ENCODE results near the gene ITGAD. TPM values are rescaled to one million over a fixed set of nuclear protein-coding genes. Genes with fewer than 3 reads are reported as not detected.

Gene ITGAD
- total and polyA plus RNA-seq, 2 of the 4 experiments (the other 2 are of a cell fraction) = not detected

- POLR2A ChIA-PET (ENCODE audit: unreplicated experiment) = interaction anchor here (0.6 kb wide), 1 partner anchor 12 kb away, joined by 14 read pairs; no protein-coding TSS in a partner anchor
Observed at GRCh38 chr16:31410082-31410481, 16.9 kb downstream of the ITGAD start.

More at GRCh38 chr16:31410082-31410481, 16.9 kb downstream of the ITGAD start:
- no peak overlapping the region for H3K4me3 ChIP-seq (ENCODE audit: insufficient read depth, low read depth, low read length)
- H2BK5ac ChIP-seq (ENCODE audit: low read depth, low read length, poor library complexity, severe bottlenecking) = no peak overlapping the region
- H3K27ac ChIP-seq (ENCODE audit: insufficient read depth, low read length) = no peak overlapping the region
- dilution Hi-C loops (cut with HindIII; ENCODE audit: low sequenced_read_pairs, unreplicated experiment) = no loop called here
- H2BK15ac ChIP-seq (ENCODE audit: low read depth, low read length) = no peak overlapping the region
- H3K27me3 ChIP-seq (ENCODE audit: control insufficient read depth, insufficient read depth, low read length) = peaks cover 15% of the 10 kb centered on the region
- peak overlapping the region; percentile 51 for H2AFZ ChIP-seq (replicated peaks; ENCODE audit: low read length, poor library complexity)
- H2BK120ac ChIP-seq (ENCODE audit: low read depth, low read length) = no peak overlapping the region
- H3K56ac ChIP-seq (ENCODE audit: extremely low read depth, insufficient read depth, low read length) = no peak overlapping the region
- H3K18ac ChIP-seq (ENCODE audit: low read depth, low read length) = no peak overlapping the region
- H3K4ac ChIP-seq (ENCODE audit: low read depth, low read length) = no peak overlapping the region
- no peak overlapping the region for H2AK5ac ChIP-seq (ENCODE audit: low read depth, low read length)
- H3K14ac ChIP-seq (replicated peaks; ENCODE audit: low read depth, low read length) = no peak overlapping the region
- WGBS, 2 experiments (ENCODE audit: extremely low coverage in 2 of 2, insufficient read length in 1 of 2) = 70% methylated on average over 4 of the region's 9 CpGs; no CpG with 5 or more reads in 1 of the 2 experiments
- H2BK20ac ChIP-seq (ENCODE audit: low read depth, low read length) = no peak overlapping the region
- no peak overlapping the region for H4K8ac ChIP-seq (ENCODE audit: low read depth in 2 of 2, low read length in 2 of 2)
- intact Hi-C loops (cut with micrococcal nuclease) = no loop called here
- no peak overlapping the region for H3K9ac ChIP-seq (ENCODE audit: low read depth, low read length)
- ATAC-seq (ENCODE audit: low read depth) = no peak
- H3K79me1 ChIP-seq (ENCODE audit: low read depth in 1 of 2, low read length in 2 of 2) = no peaks in the 10 kb centered on the region
- no TSS peak for BruUV-seq (replicated peaks)
- H3K9me3 ChIP-seq (ENCODE audit: control insufficient read depth, insufficient read depth, low read length) = no peaks in the 10 kb centered on the region
- H4K5ac ChIP-seq (ENCODE audit: low read depth, low read length) = no peak overlapping the region
- no peaks in the 10 kb centered on the region for H4K20me1 ChIP-seq (ENCODE audit: insufficient read depth, low read length)
- TF ChIP-seq RAD21 (IDR thresholded peaks at IDR 0.05; ENCODE audit: low read length) (no peak), FOS (IDR thresholded peaks at IDR 0.05; ENCODE audit: low read depth, low read length) (no peak), USF2 (IDR thresholded peaks at IDR 0.05; ENCODE audit: low read depth, low read length) (no peak), POLR2A (IDR thresholded peaks at IDR 0.05; ENCODE audit: low read depth, low read length) (no peak), CHD1 (IDR thresholded peaks at IDR 0.05; ENCODE audit: low read depth, low read length) (no peak), NFE2L2 (IDR thresholded peaks at IDR 0.05; ENCODE audit: low read depth, low read length) (no peak), MXI1 (IDR thresholded peaks at IDR 0.05; ENCODE audit: borderline replicate concordance, low read depth, low read length) (no peak), MAFK (IDR thresholded peaks at IDR 0.05; ENCODE audit: low read depth, low read length) (no peak), CEBPB (IDR thresholded peaks at IDR 0.05; ENCODE audit: low read depth, low read length) (no peak), BHLHE40 (IDR thresholded peaks at IDR 0.05; ENCODE audit: low read depth, low read length) (no peak), MAZ (IDR thresholded peaks at IDR 0.05; ENCODE audit: borderline replicate concordance, low read depth, low read length) (no peak), RFX5 (IDR thresholded peaks at IDR 0.05; ENCODE audit: low read depth, low read length) (no peak), SMC3 (IDR thresholded peaks at IDR 0.05; ENCODE audit: low read depth, low read length) (no peak), RCOR1 (IDR thresholded peaks at IDR 0.05; ENCODE audit: insufficient replicate concordance, low read length) (no peak)
- TF ChIP-seq, protein P1, sequence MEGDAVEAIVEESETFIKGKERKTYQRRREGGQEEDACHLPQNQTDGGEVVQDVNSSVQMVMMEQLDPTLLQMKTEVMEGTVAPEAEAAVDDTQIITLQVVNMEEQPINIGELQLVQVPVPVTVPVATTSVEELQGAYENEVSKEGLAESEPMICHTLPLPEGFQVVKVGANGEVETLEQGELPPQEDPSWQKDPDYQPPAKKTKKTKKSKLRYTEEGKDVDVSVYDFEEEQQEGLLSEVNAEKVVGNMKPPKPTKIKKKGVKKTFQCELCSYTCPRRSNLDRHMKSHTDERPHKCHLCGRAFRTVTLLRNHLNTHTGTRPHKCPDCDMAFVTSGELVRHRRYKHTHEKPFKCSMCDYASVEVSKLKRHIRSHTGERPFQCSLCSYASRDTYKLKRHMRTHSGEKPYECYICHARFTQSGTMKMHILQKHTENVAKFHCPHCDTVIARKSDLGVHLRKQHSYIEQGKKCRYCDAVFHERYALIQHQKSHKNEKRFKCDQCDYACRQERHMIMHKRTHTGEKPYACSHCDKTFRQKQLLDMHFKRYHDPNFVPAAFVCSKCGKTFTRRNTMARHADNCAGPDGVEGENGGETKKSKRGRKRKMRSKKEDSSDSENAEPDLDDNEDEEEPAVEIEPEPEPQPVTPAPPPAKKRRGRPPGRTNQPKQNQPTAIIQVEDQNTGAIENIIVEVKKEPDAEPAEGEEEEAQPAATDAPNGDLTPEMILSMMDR (conservative IDR thresholded peaks at IDR 0.05; ENCODE audit: low read depth, low read length) = no peak
- TF ChIP-seq, protein P2, sequence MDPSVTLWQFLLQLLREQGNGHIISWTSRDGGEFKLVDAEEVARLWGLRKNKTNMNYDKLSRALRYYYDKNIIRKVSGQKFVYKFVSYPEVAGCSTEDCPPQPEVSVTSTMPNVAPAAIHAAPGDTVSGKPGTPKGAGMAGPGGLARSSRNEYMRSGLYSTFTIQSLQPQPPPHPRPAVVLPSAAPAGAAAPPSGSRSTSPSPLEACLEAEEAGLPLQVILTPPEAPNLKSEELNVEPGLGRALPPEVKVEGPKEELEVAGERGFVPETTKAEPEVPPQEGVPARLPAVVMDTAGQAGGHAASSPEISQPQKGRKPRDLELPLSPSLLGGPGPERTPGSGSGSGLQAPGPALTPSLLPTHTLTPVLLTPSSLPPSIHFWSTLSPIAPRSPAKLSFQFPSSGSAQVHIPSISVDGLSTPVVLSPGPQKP (IDR thresholded peaks at IDR 0.05; ENCODE audit: borderline replicate concordance, low read depth, low read length) = no peak
- no peaks in the 10 kb centered on the region for H3K9me1 ChIP-seq (ENCODE audit: insufficient read depth, low read length)
- CTCF ChIA-PET = no interaction called here
- in situ Hi-C loops (cut with MboI; ENCODE audit: low sequenced_read_pairs) = no loop called here
- no peak overlapping the region for H4K91ac ChIP-seq (ENCODE audit: insufficient read depth, low read depth, low read length)
- no peaks in the 10 kb centered on the region for H3K36me3 ChIP-seq (ENCODE audit: control insufficient read depth, insufficient read depth, low read length)
- no peak overlapping the region for H2AK9ac ChIP-seq (replicated peaks; ENCODE audit: low read depth, low read length, poor library complexity)
- no peak overlapping the region for H3K4me2 ChIP-seq (ENCODE audit: low read depth, low read length)
- no peak for DNase-seq
- H3K4me1 ChIP-seq (ENCODE audit: control insufficient read depth, insufficient read depth, low read length) = no peaks in the 10 kb centered on the region
- H3K23ac ChIP-seq (ENCODE audit: low read depth, low read length) = no peak overlapping the region
